Osteoblast (primary cell): ENCODE results near the gene DDC. TPM values are rescaled to one million over a fixed set of nuclear protein-coding genes. Genes with fewer than 3 reads are reported as not detected.

Experiments used
- DNase-seq: peaks from one replicate; pipeline ENCODE4 v3.0.0; 2011; ENCODE audit warnings: low spot score, mixed read lengths; ENCODE audit not compliant: insufficient read length; ENCODE audit errors: missing footprints
- H2AFZ ChIP-seq: 2 replicates; pipeline ENCODE4 v1.6.0; 2011; ENCODE audit warnings: mild to moderate bottlenecking, low read length
- H3K27ac ChIP-seq: 2 replicates; pipeline ENCODE4 v1.5.1; 2011; ENCODE audit warnings: mild to moderate bottlenecking, low read depth, low read length, moderate library complexity
- H3K27me3 ChIP-seq: 2 replicates; pipeline ENCODE4 v1.6.0; 2012; ENCODE audit warnings: mild to moderate bottlenecking, control low read depth, inconsistent platforms, low read length, moderate library complexity; ENCODE audit not compliant: insufficient read depth
- H3K36me3 ChIP-seq: 2 replicates; pipeline ENCODE4 v1.5.1; 2011; ENCODE audit warnings: mild to moderate bottlenecking, low read length, control low read depth, moderate library complexity; ENCODE audit not compliant: insufficient read depth
- H3K4me1 ChIP-seq: 2 replicates; pipeline ENCODE4 v1.5.1; 2011; ENCODE audit warnings: mild to moderate bottlenecking, low read length, control low read depth, moderate library complexity; ENCODE audit not compliant: insufficient read depth
- H3K4me2 ChIP-seq: 2 replicates; pipeline ENCODE4 v1.6.0; 2011; ENCODE audit warnings: mild to moderate bottlenecking, low read length; ENCODE audit not compliant: insufficient read depth
- H3K4me3 ChIP-seq: fragments of 200-600 bp; sonication (generic); 3 replicates; pipeline ENCODE4 v1.5.1; 2012; ENCODE audit warnings: mild to moderate bottlenecking, low read length, inconsistent platforms; ENCODE audit not compliant: insufficient read depth
- H3K79me2 ChIP-seq: 2 replicates; pipeline ENCODE4 v1.6.0; 2012; ENCODE audit warnings: mild to moderate bottlenecking, low read length, control low read depth, inconsistent platforms; ENCODE audit not compliant: insufficient read depth
- H3K9me3 ChIP-seq: 2 replicates; pipeline ENCODE4 v1.5.1; 2011; ENCODE audit warnings: low read depth, low read length, control low read depth
- H4K20me1 ChIP-seq: 2 replicates; pipeline ENCODE4 v1.6.0; 2012; ENCODE audit warnings: mild to moderate bottlenecking, low read length, control low read depth; ENCODE audit not compliant: insufficient read depth
- CTCF ChIP-seq: IDR thresholded peaks from 2 replicates; pipeline ENCODE4 v1.5.1; 2011; ENCODE audit warnings: mild to moderate bottlenecking, low read depth, low read length, moderate library complexity; ENCODE audit errors: extremely low read depth
- total RNA-seq: library from RNA; depleted of rRNA; stranded (reverse); fragments of >200 nt; gene quantifications from 2 replicates; pipeline ENCODE4 v1.2.3, GENCODE V29; 2012

DDC gene
- total RNA-seq, 1 donor, result not detected

- TF ChIP-seq CTCF, result no peak
- Histone ChIP-seq H3K4me1 (no peaks in the 10 kb centered on the region), H3K79me2 (no peaks in the 10 kb centered on the region), H3K9me3 (no peaks in the 10 kb centered on the region), H2AFZ (no peak overlapping the region), H3K4me2 (no peak overlapping the region), H3K36me3 (no peaks in the 10 kb centered on the region), H4K20me1 (no peaks in the 10 kb centered on the region), H3K4me3 (no peak overlapping the region), H3K27ac (no peak overlapping the region), H3K27me3 (peaks cover 3% of the 10 kb centered on the region)
- DNase-seq, result no peak
Observed at GRCh38 chr7:50475340-50475739, 89.9 kb downstream of the DDC start.

GRCh38 chr7:50474382-50475160 is 90.6 kb downstream of the DDC start:
- Histone ChIP-seq H3K36me3 (no peaks in the 10 kb centered on the region), H3K9me3 (no peaks in the 10 kb centered on the region), H3K27me3 (peaks cover 3% of the 10 kb centered on the region), H3K27ac (no peak overlapping the region), H3K4me2 (no peak overlapping the region), H3K4me1 (no peaks in the 10 kb centered on the region), H3K4me3 (no peak overlapping the region), H2AFZ (no peak overlapping the region), H3K79me2 (no peaks in the 10 kb centered on the region), H4K20me1 (no peaks in the 10 kb centered on the region)
- DNase-seq, result no peak
- no peak for TF ChIP-seq CTCF

- Histone ChIP-seq H3K4me3 (no peak overlapping the region), H3K4me2 (no peak overlapping the region), H2AFZ (no peak overlapping the region), H3K27ac (no peak overlapping the region), H3K4me1 (no peaks in the 10 kb centered on the region), H4K20me1 (no peaks in the 10 kb centered on the region), H3K36me3 (no peaks in the 10 kb centered on the region), H3K79me2 (no peaks in the 10 kb centered on the region), H3K9me3 (no peaks in the 10 kb centered on the region), H3K27me3 (peaks cover 3% of the 10 kb centered on the region)
- no peak for TF ChIP-seq CTCF
- DNase-seq, result no peak
Observed at GRCh38 chr7:50473531-50473930, 91.7 kb downstream of the DDC start.

- no peak for TF ChIP-seq CTCF
- no peak overlapping the region for H3K4me3 ChIP-seq
- H3K27ac ChIP-seq, result no peak overlapping the region
- peaks cover 3% of the 10 kb centered on the region for H3K27me3 ChIP-seq
- H3K79me2 ChIP-seq, result no peaks in the 10 kb centered on the region
- no peaks in the 10 kb centered on the region for H3K9me3 ChIP-seq
- H3K36me3 ChIP-seq, result no peaks in the 10 kb centered on the region
- H3K4me2 ChIP-seq, result no peak overlapping the region
- no peak for DNase-seq
- no peaks in the 10 kb centered on the region for H4K20me1 ChIP-seq
- no peak overlapping the region for H2AFZ ChIP-seq
- H3K4me1 ChIP-seq, result peaks cover 7% of the 10 kb centered on the region
Observed at GRCh38 chr7:50472427-50472826, 92.8 kb downstream of the DDC start.
